ENCODE data around the gene ENOPH1. TPM values are rescaled to one million over a fixed set of nuclear protein-coding genes. Genes with fewer than 3 reads are reported as not detected.

ENOPH1 gene
- total RNA-seq, 1 donor from 2014 or later: 16.0 TPM

DNA sequence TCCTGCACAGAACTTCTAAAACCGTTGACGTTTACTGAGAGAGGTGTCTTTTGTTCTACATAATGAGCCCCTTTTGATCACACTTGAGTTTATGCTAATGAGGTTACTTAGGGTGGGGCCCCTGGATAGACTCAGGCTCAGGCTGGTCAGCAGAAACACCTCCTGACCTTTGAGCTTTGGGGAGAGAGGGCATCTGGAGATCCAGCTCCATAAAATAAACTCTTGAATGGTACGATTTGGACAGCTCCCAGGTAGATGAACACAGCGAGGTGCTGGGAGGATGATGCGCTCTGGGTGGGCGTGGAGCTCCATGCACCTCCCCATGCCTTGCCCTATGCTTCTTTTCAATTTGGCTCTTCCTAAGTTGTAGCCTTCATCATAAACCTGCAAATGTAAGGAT lies 52.0 kb downstream of the ENOPH1 start:
- Histone ChIP-seq H3K4me3 (no peak overlapping the region), H3K27ac (no peak overlapping the region), H3K36me3 (no peaks in the 10 kb centered on the region), H3K27me3 (no peaks in the 10 kb centered on the region), H3K4me1 (no peaks in the 10 kb centered on the region), H3K9me3 (no peaks in the 10 kb centered on the region)
- intact Hi-C loops (cut with DNase I): no loop called here
- DNase-seq (ENCODE audit: extremely low spot score in 2 of 2): no peak
- TF ChIP-seq POLR2AphosphoS5 (IDR thresholded peaks at IDR 0.05; ENCODE audit: insufficient read depth in 1 of 2, low read depth in 1 of 2): no peak
- TF ChIP-seq POLR2A (IDR thresholded peaks at IDR 0.05): no peak

DNA sequence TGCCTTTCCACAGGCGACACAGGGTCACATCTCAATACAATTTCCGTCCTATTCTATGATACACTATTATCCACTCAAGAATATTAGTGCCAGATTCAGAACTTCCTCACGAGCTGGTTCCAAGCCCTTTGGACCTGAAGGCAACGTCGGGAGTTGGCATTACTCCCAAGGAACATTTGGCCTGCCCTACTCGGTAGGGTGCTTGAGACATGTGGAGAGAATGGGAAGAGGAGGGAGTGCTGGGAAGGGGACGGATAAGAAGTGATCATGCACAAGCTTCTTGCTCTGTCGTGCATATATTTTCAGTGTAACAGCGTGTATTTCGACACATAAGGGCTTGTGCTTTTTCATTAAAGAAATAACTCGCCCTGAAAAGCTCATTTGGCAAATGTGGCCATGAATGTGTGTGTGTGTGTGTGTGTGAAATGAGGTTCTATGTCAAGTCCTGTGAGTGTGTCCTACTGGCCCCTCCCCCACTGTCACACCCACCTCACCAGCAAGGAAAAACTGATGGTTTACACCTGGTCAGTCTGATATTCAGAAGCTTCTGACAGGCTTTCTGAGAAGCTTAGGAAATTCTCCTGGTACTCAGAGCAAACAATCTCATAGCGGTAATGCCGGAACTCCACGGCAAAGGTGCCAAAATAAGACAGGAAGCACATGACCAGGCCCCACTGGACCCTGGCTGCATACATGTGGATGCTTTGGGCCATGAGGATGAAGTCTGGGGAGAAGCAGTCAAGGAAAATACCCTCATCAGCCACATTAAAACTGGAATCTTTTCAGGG lies 54.8 kb downstream of the ENOPH1 start:
- no peak for TF ChIP-seq POLR2AphosphoS5 (IDR thresholded peaks at IDR 0.05; ENCODE audit: insufficient read depth in 1 of 2, low read depth in 1 of 2)
- no peak for TF ChIP-seq POLR2A (IDR thresholded peaks at IDR 0.05)
- TF ChIP-seq, protein P1, sequence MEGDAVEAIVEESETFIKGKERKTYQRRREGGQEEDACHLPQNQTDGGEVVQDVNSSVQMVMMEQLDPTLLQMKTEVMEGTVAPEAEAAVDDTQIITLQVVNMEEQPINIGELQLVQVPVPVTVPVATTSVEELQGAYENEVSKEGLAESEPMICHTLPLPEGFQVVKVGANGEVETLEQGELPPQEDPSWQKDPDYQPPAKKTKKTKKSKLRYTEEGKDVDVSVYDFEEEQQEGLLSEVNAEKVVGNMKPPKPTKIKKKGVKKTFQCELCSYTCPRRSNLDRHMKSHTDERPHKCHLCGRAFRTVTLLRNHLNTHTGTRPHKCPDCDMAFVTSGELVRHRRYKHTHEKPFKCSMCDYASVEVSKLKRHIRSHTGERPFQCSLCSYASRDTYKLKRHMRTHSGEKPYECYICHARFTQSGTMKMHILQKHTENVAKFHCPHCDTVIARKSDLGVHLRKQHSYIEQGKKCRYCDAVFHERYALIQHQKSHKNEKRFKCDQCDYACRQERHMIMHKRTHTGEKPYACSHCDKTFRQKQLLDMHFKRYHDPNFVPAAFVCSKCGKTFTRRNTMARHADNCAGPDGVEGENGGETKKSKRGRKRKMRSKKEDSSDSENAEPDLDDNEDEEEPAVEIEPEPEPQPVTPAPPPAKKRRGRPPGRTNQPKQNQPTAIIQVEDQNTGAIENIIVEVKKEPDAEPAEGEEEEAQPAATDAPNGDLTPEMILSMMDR (IDR thresholded peaks at IDR 0.05): no peak
- H3K27ac ChIP-seq: no peak overlapping the region
- H3K36me3 ChIP-seq: no peaks in the 10 kb centered on the region
- H3K9me3 ChIP-seq: no peaks in the 10 kb centered on the region
- no peak for DNase-seq (ENCODE audit: extremely low spot score in 2 of 2)
- no peak overlapping the region for H3K4me3 ChIP-seq
- H3K27me3 ChIP-seq: no peaks in the 10 kb centered on the region
- H3K4me1 ChIP-seq: no peaks in the 10 kb centered on the region
- intact Hi-C loops (cut with DNase I): no loop called here

DNA sequence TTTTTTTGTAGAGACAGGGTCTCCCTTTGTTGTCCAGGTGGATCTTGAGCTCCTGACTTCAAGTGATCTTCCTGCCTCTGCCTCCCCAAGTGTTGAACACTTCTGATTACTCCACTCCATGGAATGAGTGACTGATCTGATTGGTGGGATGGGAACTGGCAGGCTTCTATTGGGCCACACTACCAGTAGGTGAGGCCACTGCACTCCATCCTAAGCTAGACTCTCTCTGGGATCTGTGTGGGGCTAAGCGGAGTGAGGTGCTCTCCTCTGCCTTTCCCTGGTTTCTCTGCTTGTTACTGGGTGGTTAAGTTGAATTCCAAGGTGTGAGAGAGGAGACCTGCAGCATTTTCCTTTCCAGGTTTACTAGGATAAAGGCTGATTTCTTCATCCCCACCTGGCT lies 58.7 kb downstream of the ENOPH1 start:
- no peak for DNase-seq (ENCODE audit: extremely low spot score in 2 of 2)
- Histone ChIP-seq H3K27me3 (no peaks in the 10 kb centered on the region), H3K27ac (no peak overlapping the region), H3K36me3 (no peaks in the 10 kb centered on the region), H3K4me1 (no peaks in the 10 kb centered on the region), H3K4me3 (no peak overlapping the region), H3K9me3 (no peaks in the 10 kb centered on the region)
- TF ChIP-seq POLR2AphosphoS5 (IDR thresholded peaks at IDR 0.05; ENCODE audit: insufficient read depth in 1 of 2, low read depth in 1 of 2) (no peak), POLR2A (IDR thresholded peaks at IDR 0.05) (no peak)
- TF ChIP-seq, protein P1 (IDR thresholded peaks at IDR 0.05): no peak
- intact Hi-C loops (cut with DNase I): no loop called here

DNA sequence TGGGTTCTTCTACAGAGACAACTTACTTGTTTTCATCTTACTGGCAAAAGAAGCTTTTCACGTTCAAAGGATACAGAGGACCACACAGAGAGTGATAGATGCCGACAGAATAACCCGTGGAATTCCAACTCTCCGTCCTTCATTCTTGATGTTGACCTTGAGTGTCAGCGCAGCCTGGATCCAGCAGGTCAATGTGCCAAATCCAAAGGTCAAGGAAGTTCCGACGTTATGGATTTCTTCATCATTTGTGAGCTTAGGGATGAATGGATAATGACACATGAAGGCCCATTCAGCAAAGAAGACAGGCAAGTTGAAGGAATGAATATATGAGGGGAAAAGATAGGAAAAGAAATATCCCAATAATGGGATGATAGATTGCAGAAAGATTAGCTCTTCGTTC lies 59.6 kb downstream of the ENOPH1 start:
- TF ChIP-seq, protein P1 (IDR thresholded peaks at IDR 0.05): no peak
- intact Hi-C loops (cut with DNase I): no loop called here
- Histone ChIP-seq H3K36me3 (no peaks in the 10 kb centered on the region), H3K27me3 (no peaks in the 10 kb centered on the region), H3K27ac (no peak overlapping the region), H3K4me3 (no peak overlapping the region), H3K4me1 (no peaks in the 10 kb centered on the region), H3K9me3 (no peaks in the 10 kb centered on the region)
- DNase-seq (ENCODE audit: extremely low spot score in 2 of 2): no peak

DNA sequence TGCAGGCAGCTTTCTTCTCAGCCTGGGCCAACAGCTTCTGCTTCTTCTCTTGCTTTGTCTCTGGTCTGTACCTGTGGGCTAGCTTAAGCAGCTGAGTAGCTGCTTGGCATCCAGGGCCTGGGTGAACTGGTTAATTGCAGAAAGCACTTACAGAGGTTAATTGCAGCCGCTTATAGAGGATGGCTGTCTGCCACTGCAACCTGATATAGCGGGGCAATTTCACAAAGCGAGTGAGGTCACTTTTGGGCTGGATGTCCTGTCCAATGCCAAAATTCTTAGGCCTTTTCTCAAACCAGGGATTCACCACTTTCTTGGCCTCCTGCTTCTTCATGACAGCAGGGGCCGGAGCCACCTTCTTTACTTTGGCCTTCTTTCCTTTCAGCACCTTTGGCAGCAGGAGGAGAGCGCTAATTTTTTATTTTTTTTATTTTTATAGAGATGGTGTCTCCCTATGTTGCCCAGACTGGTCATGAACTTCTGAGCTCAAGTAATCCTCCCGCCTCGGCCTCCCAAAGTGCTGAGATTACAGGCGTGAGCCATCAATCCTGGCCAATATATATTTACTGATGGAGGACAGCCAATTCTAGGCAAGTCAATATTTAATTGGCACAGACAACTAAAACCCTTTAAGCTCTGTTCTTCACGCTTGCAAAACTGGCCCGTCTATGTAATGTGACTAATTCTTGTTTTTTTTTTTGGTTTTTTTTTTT lies 61.0 kb downstream of the ENOPH1 start:
- intact Hi-C loops (cut with DNase I): no loop called here

More for the DNA sequence above, 61.0 kb downstream of the ENOPH1 start:
- no peak for DNase-seq (ENCODE audit: extremely low spot score in 2 of 2)
- H3K4me3 ChIP-seq: no peak overlapping the region
- no peaks in the 10 kb centered on the region for H3K36me3 ChIP-seq
- no peaks in the 10 kb centered on the region for H3K9me3 ChIP-seq
- H3K4me1 ChIP-seq: no peaks in the 10 kb centered on the region
- no peaks in the 10 kb centered on the region for H3K27me3 ChIP-seq
- no peak overlapping the region for H3K27ac ChIP-seq
- TF ChIP-seq POLR2AphosphoS5 (IDR thresholded peaks at IDR 0.05; ENCODE audit: insufficient read depth in 1 of 2, low read depth in 1 of 2): no peak
- TF ChIP-seq, protein P1 (IDR thresholded peaks at IDR 0.05): no peak
- no peak for TF ChIP-seq POLR2A (IDR thresholded peaks at IDR 0.05)
